ENCODE data around the gene PXDN.
A peak's percentile ranks its signal among the peaks of the same experiment; 100 is the strongest.
"Not testable (repeated sequence)": the region's sequence is repeated elsewhere in the genome, so short reads cannot be mapped to it uniquely, and the experiment has no call there.

The PXDN gene

DNA sequence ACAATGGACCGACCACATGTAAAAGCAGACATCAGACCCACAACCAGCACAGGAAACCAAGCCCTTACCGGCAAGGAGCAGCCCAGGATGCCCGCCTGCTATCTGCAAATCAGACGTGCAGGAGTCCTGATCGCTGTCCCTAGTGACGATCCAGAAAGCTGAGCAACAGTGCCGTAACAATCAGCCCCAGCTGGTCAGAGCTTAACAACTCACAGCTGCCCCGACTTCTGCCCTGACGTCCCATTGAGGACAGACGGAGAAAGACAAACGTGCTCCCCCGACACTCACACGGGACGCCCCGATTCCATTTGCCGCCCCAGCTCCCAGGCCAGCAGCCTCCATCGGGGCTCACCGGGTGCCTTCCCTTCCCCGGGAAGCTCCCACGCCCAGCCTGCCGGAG lies 39.8 kb upstream of the PXDN start:
- Histone ChIP-seq H3K27me3 (no peaks in the 10 kb centered on the region), H3K4me1 (no peaks in the 10 kb centered on the region), H3K9me3 (no peaks in the 10 kb centered on the region), H3K4me3 (ENCODE audit: low read depth, low read length) (no peak overlapping the region; the same call in 1 of the 2 replicates), H3K36me3 (no peaks in the 10 kb centered on the region)
- DNase-seq, result peak; percentile 15
- TF ChIP-seq, protein P1, sequence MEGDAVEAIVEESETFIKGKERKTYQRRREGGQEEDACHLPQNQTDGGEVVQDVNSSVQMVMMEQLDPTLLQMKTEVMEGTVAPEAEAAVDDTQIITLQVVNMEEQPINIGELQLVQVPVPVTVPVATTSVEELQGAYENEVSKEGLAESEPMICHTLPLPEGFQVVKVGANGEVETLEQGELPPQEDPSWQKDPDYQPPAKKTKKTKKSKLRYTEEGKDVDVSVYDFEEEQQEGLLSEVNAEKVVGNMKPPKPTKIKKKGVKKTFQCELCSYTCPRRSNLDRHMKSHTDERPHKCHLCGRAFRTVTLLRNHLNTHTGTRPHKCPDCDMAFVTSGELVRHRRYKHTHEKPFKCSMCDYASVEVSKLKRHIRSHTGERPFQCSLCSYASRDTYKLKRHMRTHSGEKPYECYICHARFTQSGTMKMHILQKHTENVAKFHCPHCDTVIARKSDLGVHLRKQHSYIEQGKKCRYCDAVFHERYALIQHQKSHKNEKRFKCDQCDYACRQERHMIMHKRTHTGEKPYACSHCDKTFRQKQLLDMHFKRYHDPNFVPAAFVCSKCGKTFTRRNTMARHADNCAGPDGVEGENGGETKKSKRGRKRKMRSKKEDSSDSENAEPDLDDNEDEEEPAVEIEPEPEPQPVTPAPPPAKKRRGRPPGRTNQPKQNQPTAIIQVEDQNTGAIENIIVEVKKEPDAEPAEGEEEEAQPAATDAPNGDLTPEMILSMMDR (IDR thresholded peaks at IDR 0.05; ENCODE audit: low read depth, low read length), result no peak

DNA sequence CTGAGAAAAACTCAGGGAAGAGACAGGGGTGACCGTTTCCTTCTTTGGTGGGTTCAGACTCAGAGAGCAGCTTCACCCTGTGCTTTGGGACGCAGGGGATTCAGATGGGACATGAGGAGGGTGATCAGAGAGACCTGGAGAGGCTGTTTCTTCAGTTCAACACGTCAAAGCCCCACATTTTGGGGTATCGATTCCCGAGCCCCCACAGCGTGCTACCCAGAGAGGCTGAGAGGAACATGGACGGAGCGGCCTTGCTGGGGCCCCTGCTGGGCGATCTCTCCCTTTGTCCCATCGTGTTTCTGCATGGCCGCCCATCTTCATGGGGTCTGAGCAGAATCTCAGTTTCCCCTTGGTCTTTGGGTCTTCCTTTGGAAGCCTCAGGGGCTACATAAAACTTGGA lies 38.2 kb upstream of the PXDN start:
- DNase-seq, result no peak
- no peaks in the 10 kb centered on the region for H3K9me3 ChIP-seq
- H3K27me3 ChIP-seq, result no peaks in the 10 kb centered on the region
- TF ChIP-seq, protein P1 (IDR thresholded peaks at IDR 0.05; ENCODE audit: low read depth, low read length), result no peak
- no peaks in the 10 kb centered on the region for H3K4me1 ChIP-seq
- no peaks in the 10 kb centered on the region for H3K36me3 ChIP-seq
- H3K4me3 ChIP-seq (ENCODE audit: low read depth, low read length), result no peak overlapping the region

DNA sequence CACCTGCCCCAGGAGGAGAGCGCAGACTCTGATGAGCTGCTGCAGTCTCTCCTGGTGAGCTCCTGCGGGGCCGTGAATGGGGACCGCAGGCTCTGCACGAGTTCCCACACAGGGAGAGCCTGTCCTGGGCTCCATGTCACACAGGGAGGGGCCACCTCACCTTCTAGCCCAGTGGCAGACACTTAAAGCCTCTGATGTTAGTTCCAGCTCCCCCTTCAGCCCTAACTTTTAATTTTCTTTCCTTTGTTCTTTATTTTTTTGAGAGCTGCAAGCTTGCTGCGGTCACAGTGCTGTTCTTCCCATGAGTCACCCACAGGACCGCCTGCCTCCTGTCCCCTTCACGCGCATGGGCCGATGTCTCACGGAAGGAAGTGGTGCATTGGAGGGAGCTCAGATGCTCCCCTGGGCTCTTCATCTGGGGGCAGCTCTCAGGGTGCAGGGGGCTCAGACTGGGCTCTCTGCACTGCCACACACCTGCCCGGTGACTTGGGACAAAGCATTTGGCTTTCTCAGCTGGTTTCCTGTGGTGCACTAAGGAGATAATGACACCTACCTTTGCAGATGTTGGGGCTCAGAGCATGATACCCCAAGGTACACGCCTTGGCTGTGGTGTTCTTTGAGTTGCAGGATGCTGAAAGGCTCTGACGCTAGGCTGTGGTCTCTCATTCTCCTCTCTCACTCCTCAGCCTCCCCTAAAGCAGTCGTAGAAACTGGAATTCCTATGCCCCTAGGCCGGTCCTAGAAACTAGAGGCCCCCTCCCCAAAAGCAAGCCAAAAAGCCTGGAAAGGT lies 37.2 kb upstream of the PXDN start:
- Histone ChIP-seq H3K27me3 (no peaks in the 10 kb centered on the region), H3K36me3 (no peaks in the 10 kb centered on the region), H3K4me1 (no peaks in the 10 kb centered on the region), H3K9me3 (no peaks in the 10 kb centered on the region), H3K4me3 (ENCODE audit: low read depth, low read length) (no peak overlapping the region)
- no peak for DNase-seq
- TF ChIP-seq, protein P1 (IDR thresholded peaks at IDR 0.05; ENCODE audit: low read depth, low read length), result no peak

DNA sequence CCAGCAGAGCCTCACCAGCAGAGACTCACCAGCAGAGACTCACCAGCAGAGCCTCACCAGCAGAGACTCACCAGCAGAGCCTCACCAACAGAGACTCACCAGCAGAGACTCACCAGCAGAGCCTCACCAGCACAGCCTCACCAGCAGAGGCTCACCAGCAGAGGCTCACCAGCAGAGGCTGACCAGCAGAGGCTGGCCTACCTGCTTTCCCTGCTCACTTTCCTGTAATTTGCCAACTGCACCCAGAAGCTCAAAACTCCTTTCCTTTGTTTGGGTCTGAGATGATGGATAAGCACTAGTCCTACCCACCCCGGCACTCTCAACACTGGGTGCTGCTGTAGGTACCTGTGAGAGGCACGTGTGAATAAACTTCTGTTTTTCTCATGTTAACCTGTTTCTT lies 36.4 kb upstream of the PXDN start:
- H3K27me3 ChIP-seq, result no peaks in the 10 kb centered on the region
- no peaks in the 10 kb centered on the region for H3K36me3 ChIP-seq
- H3K4me1 ChIP-seq, result no peaks in the 10 kb centered on the region

DNA sequence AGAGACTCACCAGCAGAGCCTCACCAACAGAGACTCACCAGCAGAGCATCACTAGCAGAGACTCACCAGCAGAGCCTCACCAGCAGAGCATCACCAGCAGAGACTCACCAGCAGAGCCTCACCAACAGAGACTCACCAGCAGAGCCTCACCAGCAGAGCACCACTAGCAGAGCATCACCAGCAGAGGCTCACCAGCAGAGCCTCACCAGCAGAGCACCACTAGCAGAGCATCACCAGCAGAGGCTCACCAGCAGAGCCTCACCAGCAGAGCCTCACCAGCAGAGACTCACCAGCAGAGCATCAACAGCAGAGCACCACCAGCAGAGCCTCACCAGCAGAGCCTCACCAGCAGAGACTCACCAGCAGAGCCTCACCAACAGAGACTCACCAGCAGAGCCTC lies 35.7 kb upstream of the PXDN start:
- not testable (repeated sequence) for H3K4me3 ChIP-seq (ENCODE audit: low read depth, low read length); H3K9me3 ChIP-seq; DNase-seq; H3K36me3 ChIP-seq; H3K4me1 ChIP-seq; H3K27me3 ChIP-seq

More for the DNA sequence above, 36.4 kb upstream of the PXDN start:
- no peak overlapping the region for H3K4me3 ChIP-seq (ENCODE audit: low read depth, low read length)
- TF ChIP-seq, protein P1 (IDR thresholded peaks at IDR 0.05; ENCODE audit: low read depth, low read length), result no peak
- H3K9me3 ChIP-seq, result no peaks in the 10 kb centered on the region
- DNase-seq, result no peak

DNA sequence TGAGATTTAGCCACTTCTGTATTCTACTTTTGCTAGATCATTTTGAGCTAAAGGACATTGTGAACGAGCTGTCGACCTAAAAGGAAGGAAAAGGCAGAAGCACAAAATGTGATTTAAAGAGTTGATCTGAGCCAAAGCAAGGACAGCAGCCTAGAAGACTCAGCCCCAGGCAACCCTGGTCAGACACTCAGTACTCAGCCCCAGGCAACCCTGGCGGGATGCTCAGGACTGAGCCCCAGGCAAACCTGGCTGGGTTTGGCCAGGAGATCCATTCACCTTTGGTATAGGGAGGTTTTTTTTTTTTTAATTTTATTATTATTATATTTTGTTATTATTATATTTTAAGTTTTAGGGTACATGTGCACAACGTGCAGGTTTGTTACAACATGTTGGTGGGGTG lies 34.3 kb upstream of the PXDN start:
- no peak for DNase-seq
- no peaks in the 10 kb centered on the region for H3K27me3 ChIP-seq
- no peaks in the 10 kb centered on the region for H3K4me1 ChIP-seq
- H3K36me3 ChIP-seq, result no peaks in the 10 kb centered on the region
- no peak overlapping the region for H3K4me3 ChIP-seq (ENCODE audit: low read depth, low read length)
- TF ChIP-seq, protein P1 (IDR thresholded peaks at IDR 0.05; ENCODE audit: low read depth, low read length), result no peak
- H3K9me3 ChIP-seq, result no peaks in the 10 kb centered on the region
